Neuronal stem cell (in vitro differentiated cells): ENCODE measurements around the gene ITPR1.

Experiments
- DNase-seq: peaks from one replicate; pipeline ENCODE4 v3.0.0-alpha.2; 2013; ENCODE audit warnings: low spot score
- H2AFZ ChIP-seq: one replicate; pipeline ENCODE4 v1.6.1; 2013; ENCODE audit warnings: mild to moderate bottlenecking, low read length, inconsistent platforms
- H2AK5ac ChIP-seq: 2 replicates; pipeline ENCODE4 v1.6.1; 2013; ENCODE audit warnings: low read depth, mild to moderate bottlenecking, inconsistent platforms, low read length, moderate library complexity, mixed read lengths
- H2BK120ac ChIP-seq: 2 replicates; pipeline ENCODE4 v1.6.1; 2013; ENCODE audit warnings: low read depth, mild to moderate bottlenecking, inconsistent platforms, low read length, moderate library complexity, mixed read lengths
- H2BK12ac ChIP-seq: one replicate; pipeline ENCODE4 v1.6.1; 2013; ENCODE audit warnings: low read length, inconsistent platforms
- H2BK15ac ChIP-seq: 2 replicates; pipeline ENCODE4 v1.6.1; 2013; ENCODE audit warnings: mild to moderate bottlenecking, low read length, inconsistent platforms, mixed read lengths
- H2BK5ac ChIP-seq: one replicate; pipeline ENCODE4 v1.6.1; 2013; ENCODE audit warnings: inconsistent platforms, mild to moderate bottlenecking, low read length, moderate library complexity
- H3K14ac ChIP-seq: one replicate; pipeline ENCODE4 v1.6.1; 2013; ENCODE audit warnings: low read length, inconsistent platforms
- H3K18ac ChIP-seq: 2 replicates; pipeline ENCODE4 v1.6.1; 2013; ENCODE audit warnings: low read length, inconsistent platforms
- H3K23ac ChIP-seq: 2 replicates; pipeline ENCODE4 v1.6.1; 2013; ENCODE audit warnings: low read depth, mild to moderate bottlenecking, mixed read lengths, low read length, inconsistent platforms; ENCODE audit not compliant: poor library complexity
- H3K27ac ChIP-seq: replicated peaks from 3 replicates; pipeline ENCODE4 v1.5.1; 2013; ENCODE audit warnings: low read length, inconsistent platforms
- H3K27me3 ChIP-seq, 3 experiments: 2 replicates each; pipeline ENCODE4 v1.6.1; 2013; ENCODE audit warnings: low read length in 3 of 3, mild to moderate bottlenecking in 2 of 3, inconsistent platforms in 1 of 3, low read depth in 1 of 3, mixed read lengths in 1 of 3, moderate library complexity in 1 of 3; ENCODE audit not compliant: control insufficient read depth in 3 of 3, insufficient read depth in 3 of 3
- H3K36me3 ChIP-seq, 2 donors: replicated peaks in 1 of 2; 2 replicates each; pipeline ENCODE4 v1.6.1; 2013; ENCODE audit warnings: low read length in 2 of 2; ENCODE audit not compliant: control insufficient read depth in 2 of 2, insufficient read depth in 2 of 2
- H3K4ac ChIP-seq: 2 replicates; pipeline ENCODE4 v1.6.1; 2013; ENCODE audit warnings: inconsistent platforms, mild to moderate bottlenecking, low read length, moderate library complexity
- H3K4me1 ChIP-seq, 2 donors: 1 replicate in 1 of 2; 2 replicates in 1 of 2; pipeline ENCODE4 v1.6.1; 2013; ENCODE audit warnings: low read length in 2 of 2, low read depth in 1 of 2; ENCODE audit not compliant: control insufficient read depth in 2 of 2, insufficient read depth in 1 of 2
- H3K4me2 ChIP-seq: one replicate; pipeline ENCODE4 v1.6.1; 2013; ENCODE audit warnings: mild to moderate bottlenecking, low read length, inconsistent platforms; ENCODE audit not compliant: insufficient read depth, poor library complexity, severe bottlenecking
- H3K4me3 ChIP-seq, 2 donors: 2 replicates each; pipeline ENCODE4 v1.5.1; 2013; ENCODE audit warnings: low read length in 2 of 2, mild to moderate bottlenecking in 2 of 2, inconsistent platforms in 1 of 2, moderate library complexity in 1 of 2
- H3K79me1 ChIP-seq: one replicate; pipeline ENCODE4 v1.6.1; 2013; ENCODE audit warnings: low read depth, mild to moderate bottlenecking, inconsistent platforms, low read length, moderate library complexity
- H3K9ac ChIP-seq: one replicate; pipeline ENCODE4 v1.6.1; 2013; ENCODE audit warnings: mild to moderate bottlenecking, low read depth, low read length, inconsistent platforms; ENCODE audit not compliant: poor library complexity
- H3K9me3 ChIP-seq, 2 donors: replicated peaks in 1 of 2; 2 replicates each; pipeline versions ENCODE3 to v1.6.1; 2013; ENCODE audit warnings: low read length in 2 of 2, mild to moderate bottlenecking in 2 of 2, inconsistent platforms in 1 of 2, low read depth in 1 of 2, mixed read lengths in 1 of 2, moderate library complexity in 1 of 2; ENCODE audit not compliant: control insufficient read depth in 2 of 2, insufficient read depth in 1 of 2
- H4K8ac ChIP-seq: one replicate; pipeline ENCODE4 v1.6.1; 2013; ENCODE audit warnings: low read depth, mild to moderate bottlenecking, inconsistent platforms, low read length, moderate library complexity
- H4K91ac ChIP-seq: one replicate; pipeline ENCODE4 v1.6.1; 2013; ENCODE audit warnings: low read length, low read depth, mild to moderate bottlenecking, inconsistent platforms; ENCODE audit not compliant: poor library complexity
- WGBS, 2 donors: extraction: QIAGEN DNeasy Blood & Tissue Kit; methylation state at CpG; one replicate each; pipeline ENCODE4 v1.1.7; 2013; ENCODE audit warnings: missing lambda C conversion rate in 2 of 2, mixed read lengths in 1 of 2; ENCODE audit not compliant: insufficient read length in 2 of 2, insufficient replicate concordance in 1 of 2; ENCODE audit errors: extremely low coverage in 2 of 2; 5-methylcytosine and 5-hydroxymethylcytosine counted together

The ITPR1 gene

GRCh38 chr3:4794798-4795197, 301.6 kb downstream of the ITPR1 start:
- H3K18ac ChIP-seq, result no peak overlapping the region
- H2BK5ac ChIP-seq, result no peak overlapping the region
- no peak overlapping the region for H2BK120ac ChIP-seq
- H4K8ac ChIP-seq, result no peak overlapping the region
- H4K91ac ChIP-seq, result no peak overlapping the region
- H3K27ac ChIP-seq, result no peak overlapping the region
- no peak overlapping the region for H3K23ac ChIP-seq
- H3K9me3 ChIP-seq, result peaks cover 3 to 9% of the 10 kb centered on the region in 2 donors
- H2AK5ac ChIP-seq, result no peak overlapping the region
- no peak overlapping the region for H3K4me3 ChIP-seq
- WGBS, 2 donors, result no CpG with 5 or more reads among the region's 13 CpGs
- H2BK12ac ChIP-seq, result no peak overlapping the region
- H3K14ac ChIP-seq, result no peak overlapping the region
- H3K36me3 ChIP-seq, result no peaks in the 10 kb centered on the region
- H3K4me1 ChIP-seq, result no peaks in the 10 kb centered on the region
- no peak overlapping the region for H2BK15ac ChIP-seq
- no peak overlapping the region for H2AFZ ChIP-seq
- no peak overlapping the region for H3K4ac ChIP-seq
- no peak overlapping the region for H3K4me2 ChIP-seq
- no peaks in the 10 kb centered on the region for H3K79me1 ChIP-seq
- no peaks in the 10 kb centered on the region for H3K27me3 ChIP-seq
- no peak overlapping the region for H3K9ac ChIP-seq
- DNase-seq, result no peak

- no peaks in the 10 kb centered on the region for H3K36me3 ChIP-seq
- no peak overlapping the region for H3K14ac ChIP-seq
- H2BK15ac ChIP-seq, result no peak overlapping the region
- no peak overlapping the region for H3K4ac ChIP-seq
- H2BK120ac ChIP-seq, result no peak overlapping the region
- H2BK5ac ChIP-seq, result no peak overlapping the region
- no peak overlapping the region for H2BK12ac ChIP-seq
- no peaks in the 10 kb centered on the region for H3K79me1 ChIP-seq
- no CpG with 5 or more reads among the region's 7 CpGs for WGBS, 2 donors
- no peak overlapping the region for H3K4me3 ChIP-seq
- DNase-seq, result no peak
- H3K27ac ChIP-seq, result no peak overlapping the region
- H3K4me2 ChIP-seq, result no peak overlapping the region
- H3K23ac ChIP-seq, result no peak overlapping the region
- peaks cover 3 to 9% of the 10 kb centered on the region in 2 donors for H3K9me3 ChIP-seq
- no peak overlapping the region for H3K9ac ChIP-seq
- no peaks in the 10 kb centered on the region for H3K27me3 ChIP-seq
- no peak overlapping the region for H4K91ac ChIP-seq
- H3K18ac ChIP-seq, result no peak overlapping the region
- no peak overlapping the region for H2AFZ ChIP-seq
- no peak overlapping the region for H4K8ac ChIP-seq
- H3K4me1 ChIP-seq, result no peaks in the 10 kb centered on the region
- no peak overlapping the region for H2AK5ac ChIP-seq
Measured at GRCh38 chr3:4795905-4796304, 302.8 kb downstream of the ITPR1 start.

GRCh38 chr3:4797201-4797705, 304.1 kb downstream of the ITPR1 start:
- no peak for DNase-seq
- Histone ChIP-seq H3K79me1 (no peaks in the 10 kb centered on the region), H2BK5ac (no peak overlapping the region), H2AK5ac (no peak overlapping the region), H3K27me3 (no peaks in the 10 kb centered on the region), H3K23ac (no peak overlapping the region), H3K9me3 (peaks cover 0 to 2% of the 10 kb centered on the region in 2 donors), H3K27ac (no peak overlapping the region), H3K4me3 (no peak overlapping the region), H2BK120ac (no peak overlapping the region), H3K14ac (no peak overlapping the region), H3K4me1 (no peaks in the 10 kb centered on the region), H2AFZ (no peak overlapping the region), H2BK15ac (no peak overlapping the region), H3K36me3 (no peaks in the 10 kb centered on the region), H4K8ac (no peak overlapping the region), H4K91ac (no peak overlapping the region), H3K4me2 (no peak overlapping the region), H3K18ac (no peak overlapping the region), H2BK12ac (no peak overlapping the region), H3K4ac (no peak overlapping the region), H3K9ac (no peak overlapping the region)
- WGBS, 2 donors, result no CpG with 5 or more reads among the region's 4 CpGs

- no peak for DNase-seq
- Histone ChIP-seq H3K9ac (no peak overlapping the region), H3K36me3 (no peaks in the 10 kb centered on the region), H2AK5ac (no peak overlapping the region), H4K91ac (no peak overlapping the region), H3K27ac (no peak overlapping the region), H3K4me2 (no peak overlapping the region), H3K4ac (no peak overlapping the region), H2BK120ac (no peak overlapping the region), H3K14ac (no peak overlapping the region), H3K4me3 (no peak overlapping the region), H2BK12ac (no peak overlapping the region), H3K9me3 (peaks cover 0 to 2% of the 10 kb centered on the region in 2 donors), H3K23ac (no peak overlapping the region), H3K4me1 (no peaks in the 10 kb centered on the region), H2BK15ac (no peak overlapping the region), H3K18ac (no peak overlapping the region), H3K27me3 (no peaks in the 10 kb centered on the region), H2AFZ (no peak overlapping the region), H2BK5ac (no peak overlapping the region), H4K8ac (no peak overlapping the region), H3K79me1 (no peaks in the 10 kb centered on the region)
- no CpG with 5 or more reads among the region's 14 CpGs for WGBS, 2 donors
Measured at GRCh38 chr3:4799266-4800256, 306.4 kb downstream of the ITPR1 start.
